ENCODE measurements around the gene LRRC17.

Gene LRRC17

GRCh38 chr7:102916881-102917280 is 4.1 kb downstream of the LRRC17 start:
- TF ChIP-seq CTCF (IDR thresholded peaks at IDR 0.05): no peak
- H3K9me3 ChIP-seq: no peaks in the 10 kb centered on the region
- no peak overlapping the region for H3K27ac ChIP-seq
- H3K4me3 ChIP-seq (ENCODE audit: low read depth in 1 of 2, low read length in 1 of 2): no peak overlapping the region
- no peaks in the 10 kb centered on the region for H3K27me3 ChIP-seq
- peaks cover 10 to 12% of the 10 kb centered on the region in 2 experiments for H3K4me1 ChIP-seq (ENCODE audit: control insufficient read depth in 1 of 2, insufficient read depth in 1 of 2, low read depth in 1 of 2, low read length in 1 of 2)
- H3K36me3 ChIP-seq: no peaks in the 10 kb centered on the region

GRCh38 chr7:102917436-102918353 is 4.9 kb downstream of the LRRC17 start:
- TF ChIP-seq CTCF (IDR thresholded peaks at IDR 0.05): no peak
- Histone ChIP-seq H3K4me1 (ENCODE audit: control insufficient read depth in 1 of 2, insufficient read depth in 1 of 2, low read depth in 1 of 2, low read length in 1 of 2) (peaks cover 8% of the 10 kb centered on the region in 2 experiments), H3K27me3 (no peaks in the 10 kb centered on the region), H3K27ac (no peak overlapping the region), H3K36me3 (no peaks in the 10 kb centered on the region), H3K4me3 (ENCODE audit: low read depth in 1 of 2, low read length in 1 of 2) (no peak overlapping the region), H3K9me3 (no peaks in the 10 kb centered on the region)

GRCh38 chr7:102918845-102919244 is 6.0 kb downstream of the LRRC17 start:
- Histone ChIP-seq H3K27me3 (no peaks in the 10 kb centered on the region), H3K4me1 (ENCODE audit: control insufficient read depth in 1 of 2, insufficient read depth in 1 of 2, low read depth in 1 of 2, low read length in 1 of 2) (no peaks in the 10 kb centered on the region), H3K9me3 (no peaks in the 10 kb centered on the region), H3K4me3 (ENCODE audit: low read depth in 1 of 2, low read length in 1 of 2) (no peak overlapping the region), H3K27ac (no peak overlapping the region), H3K36me3 (no peaks in the 10 kb centered on the region)
- TF ChIP-seq CTCF (IDR thresholded peaks at IDR 0.05): no peak

GRCh38 chr7:102925976-102926782 is 13.4 kb downstream of the LRRC17 start:
- no peaks in the 10 kb centered on the region for H3K27me3 ChIP-seq
- no peaks in the 10 kb centered on the region for H3K36me3 ChIP-seq
- H3K9me3 ChIP-seq: no peaks in the 10 kb centered on the region
- H3K4me3 ChIP-seq (ENCODE audit: low read depth in 1 of 2, low read length in 1 of 2): no peak overlapping the region
- no peaks in the 10 kb centered on the region for H3K4me1 ChIP-seq (ENCODE audit: control insufficient read depth in 1 of 2, insufficient read depth in 1 of 2, low read depth in 1 of 2, low read length in 1 of 2)
- no peak for TF ChIP-seq CTCF (IDR thresholded peaks at IDR 0.05)
- H3K27ac ChIP-seq: no peak overlapping the region

- no peak overlapping the region for H3K27ac ChIP-seq
- H3K4me3 ChIP-seq (ENCODE audit: low read depth in 1 of 2, low read length in 1 of 2): no peak overlapping the region
- no peak for TF ChIP-seq CTCF (IDR thresholded peaks at IDR 0.05)
- no peaks in the 10 kb centered on the region for H3K36me3 ChIP-seq
- no peaks in the 10 kb centered on the region for H3K9me3 ChIP-seq
- H3K4me1 ChIP-seq (ENCODE audit: control insufficient read depth in 1 of 2, insufficient read depth in 1 of 2, low read depth in 1 of 2, low read length in 1 of 2): no peaks in the 10 kb centered on the region
- no peaks in the 10 kb centered on the region for H3K27me3 ChIP-seq
Measured at GRCh38 chr7:102926783-102927140, 14.0 kb downstream of the LRRC17 start.

All from neutrophil (primary cell).